GM12874 (cell line): ENCODE results near the gene MEIS1.

Experiments
- CTCF ChIP-seq: IDR thresholded peaks from 2 replicates; pipeline ENCODE4 v1.5.1; 2011; ENCODE audit warnings: low read depth, mild to moderate bottlenecking, control low read depth, low read length, moderate library complexity; ENCODE audit not compliant: insufficient read depth

MEIS1 gene

DNA sequence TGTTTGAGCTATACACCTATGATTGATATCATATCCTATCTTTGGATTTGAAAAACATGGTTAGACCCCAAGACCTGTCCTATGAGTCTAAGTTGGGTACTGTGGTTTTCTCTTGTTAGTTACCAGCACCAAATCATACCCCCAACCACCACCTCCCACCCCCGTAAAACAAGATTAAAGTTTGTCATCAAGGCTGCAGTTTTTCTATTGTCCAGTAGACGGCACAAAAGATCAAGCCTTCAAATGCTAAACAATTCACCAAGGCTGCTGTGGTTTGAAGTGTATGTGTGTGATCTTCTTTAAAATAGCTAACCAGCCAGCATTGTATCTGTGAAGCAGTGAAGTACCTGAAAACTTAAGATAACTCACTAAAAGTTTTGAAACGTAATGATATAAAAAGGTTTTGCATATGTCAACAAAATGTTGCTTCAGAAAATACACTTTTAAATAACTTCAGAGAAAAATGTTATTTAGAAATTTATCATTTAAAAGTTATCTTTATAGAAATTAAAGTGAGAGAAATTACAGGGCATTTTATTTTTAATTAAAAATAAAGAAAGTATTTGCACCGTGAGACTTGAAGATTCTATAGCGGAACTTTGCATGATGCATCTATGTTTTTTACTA is 5.8 kb upstream of the MEIS1 start:
- peak; percentile 78 for TF ChIP-seq CTCF

DNA sequence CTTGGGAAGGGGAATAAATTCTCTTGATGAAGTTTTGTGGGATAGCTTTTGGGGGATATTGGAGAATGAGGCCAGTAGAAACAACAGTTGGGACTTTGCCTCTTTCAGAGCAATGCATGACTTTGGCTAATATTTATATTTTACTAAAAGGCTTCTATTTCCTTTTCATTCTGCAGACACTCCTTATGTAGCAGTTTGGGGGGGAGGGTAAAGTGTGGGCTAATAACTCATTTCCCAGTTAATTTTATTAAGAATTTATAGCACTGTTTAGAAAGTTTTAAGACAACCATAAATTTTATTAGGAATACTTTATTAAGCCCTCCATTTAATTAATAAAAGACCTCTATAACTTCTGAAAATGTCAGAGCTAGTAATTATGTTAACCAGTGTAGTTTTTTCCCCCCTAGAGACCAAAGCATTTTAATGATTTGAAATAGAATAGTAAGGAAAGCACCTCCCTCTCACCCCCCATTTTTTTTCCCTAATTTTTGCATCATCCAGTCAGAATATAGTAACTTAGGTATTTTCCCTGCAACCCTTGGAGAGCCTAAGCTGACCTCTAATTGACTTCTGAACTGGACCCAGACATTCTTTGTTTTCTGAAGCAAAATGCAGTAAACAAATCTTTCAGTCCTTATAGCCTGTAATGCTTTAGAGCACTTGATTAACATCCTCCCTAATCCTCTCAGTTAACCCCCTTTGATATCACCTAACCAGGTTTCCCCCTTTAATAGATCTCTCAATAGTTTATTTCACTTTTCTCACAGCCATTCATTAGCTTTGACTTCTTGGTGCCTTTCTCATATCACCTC is 5.0 kb upstream of the MEIS1 start:
- TF ChIP-seq CTCF = no peak

DNA sequence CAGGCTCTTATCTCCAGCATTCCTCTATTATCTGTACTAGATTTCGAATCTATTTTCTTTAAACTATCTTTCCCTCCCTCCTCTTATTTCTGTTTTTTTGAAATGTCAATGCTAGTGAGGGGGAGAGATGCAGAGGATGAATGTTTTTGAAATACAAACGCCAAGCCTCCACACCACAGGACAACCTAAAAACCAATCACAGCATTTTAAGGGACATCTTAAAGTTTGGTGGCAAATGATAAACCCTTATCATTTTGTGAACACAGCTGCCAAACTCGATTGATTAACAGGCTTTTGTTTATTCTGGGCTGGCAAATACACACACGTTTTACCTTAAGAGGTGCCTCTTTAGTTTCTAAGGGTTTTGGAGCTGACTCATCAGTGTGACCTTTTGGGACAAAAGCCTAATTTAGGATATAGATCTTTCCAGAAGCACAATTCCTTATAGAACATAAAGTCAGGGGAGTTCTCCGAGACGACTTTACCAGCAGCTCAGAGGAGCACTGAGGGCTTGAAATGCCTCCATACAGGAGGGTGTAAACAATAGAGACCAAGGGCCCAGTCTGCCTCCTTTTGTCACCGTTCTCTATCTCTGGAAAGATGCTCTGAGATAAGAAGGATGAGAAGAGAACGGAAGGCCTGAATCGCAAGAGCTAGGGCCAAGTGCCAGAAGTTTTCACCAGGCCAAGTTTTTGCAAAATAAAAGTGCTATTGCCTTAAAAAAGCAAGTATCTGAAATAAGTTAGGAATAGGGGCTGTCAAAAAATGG is 4.2 kb upstream of the MEIS1 start:
- TF ChIP-seq CTCF = no peak

DNA sequence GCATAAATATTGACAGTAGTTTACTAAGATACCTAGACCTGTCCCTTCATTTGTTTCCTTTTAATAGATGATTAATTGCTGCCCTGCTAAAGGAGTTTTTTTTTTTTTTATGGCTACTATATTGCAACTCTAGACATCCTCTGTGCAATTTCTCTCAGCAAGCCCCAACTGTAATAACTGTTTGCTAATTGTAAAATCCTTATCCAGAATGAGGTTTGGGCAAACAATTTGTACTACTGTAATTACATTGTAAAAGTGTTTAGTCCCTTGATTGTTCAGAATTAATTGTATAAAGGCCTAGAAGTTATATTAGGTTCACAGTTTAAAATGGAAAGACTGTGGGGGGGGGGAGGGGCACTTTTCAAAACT is 3.7 kb upstream of the MEIS1 start:
- no peak for TF ChIP-seq CTCF

GRCh38 chr2:66431846-66432587 is 2.9 kb upstream of the MEIS1 start:
- no peak for TF ChIP-seq CTCF

DNA sequence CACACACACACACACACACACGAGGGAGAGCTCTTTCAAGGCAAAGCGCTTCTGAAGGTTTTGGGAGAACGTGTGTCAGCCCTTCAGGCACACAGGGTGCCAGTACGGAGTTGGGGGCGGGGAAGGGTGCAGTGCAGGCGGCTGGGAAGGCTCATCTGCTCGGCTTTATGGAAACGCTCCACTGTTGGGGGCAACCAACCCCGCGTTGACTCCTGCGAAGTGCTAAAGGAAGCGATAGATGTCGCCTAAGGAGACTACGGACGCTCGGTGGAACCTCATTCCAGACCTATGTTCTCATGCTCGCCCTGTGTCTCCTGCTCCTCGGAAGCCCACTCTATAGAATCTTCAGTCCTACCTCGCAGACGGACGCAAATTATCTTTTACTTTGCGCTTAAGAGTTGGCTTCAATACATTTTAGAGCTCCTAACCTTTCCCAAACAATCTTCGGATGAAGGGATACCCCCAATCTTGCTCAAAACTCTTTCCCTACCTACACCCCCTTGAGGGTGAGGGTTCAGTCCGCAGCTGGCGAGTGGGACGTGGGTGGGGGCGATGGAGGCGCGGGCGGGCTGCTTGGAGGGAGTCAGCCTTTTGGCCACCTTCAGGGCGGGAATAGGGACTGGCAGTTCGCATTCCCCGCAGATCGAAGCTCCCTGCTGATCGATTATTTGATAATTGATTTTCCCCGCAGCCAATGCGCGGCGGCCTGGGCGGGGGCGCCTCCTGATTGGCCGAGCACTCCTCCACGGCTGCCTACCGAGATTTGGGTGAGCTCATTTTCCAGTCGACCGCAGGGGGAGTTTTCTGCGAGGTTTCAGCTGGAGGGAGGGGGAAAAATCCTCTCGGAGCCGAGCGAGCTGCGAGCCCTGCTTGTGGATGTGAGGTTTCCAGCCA is 1.9 kb upstream of the MEIS1 start:
- TF ChIP-seq CTCF = no peak
